ENCODE measurements around the gene PTPRU.

DNA sequence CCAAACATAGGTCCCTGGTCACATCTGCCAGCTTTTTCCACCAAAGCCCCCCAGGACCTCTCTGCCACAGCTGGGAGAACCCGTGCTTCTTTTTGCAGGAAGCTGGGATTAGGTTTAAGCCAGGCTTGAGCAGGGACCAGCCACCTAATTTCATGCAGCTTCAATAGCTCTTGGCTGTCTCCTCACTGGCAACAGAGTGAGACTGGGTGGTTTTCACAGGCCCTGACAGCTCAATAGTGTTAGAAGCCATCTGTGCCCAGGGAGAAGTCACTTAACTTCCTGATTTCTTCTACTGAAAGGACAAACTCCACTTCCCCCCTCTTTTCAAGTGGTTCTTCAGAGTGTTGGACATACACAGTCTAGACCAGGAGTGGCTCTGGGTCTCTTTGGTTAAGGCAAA is 34.3 kb upstream of the PTPRU start:
- TF ChIP-seq, protein P1, sequence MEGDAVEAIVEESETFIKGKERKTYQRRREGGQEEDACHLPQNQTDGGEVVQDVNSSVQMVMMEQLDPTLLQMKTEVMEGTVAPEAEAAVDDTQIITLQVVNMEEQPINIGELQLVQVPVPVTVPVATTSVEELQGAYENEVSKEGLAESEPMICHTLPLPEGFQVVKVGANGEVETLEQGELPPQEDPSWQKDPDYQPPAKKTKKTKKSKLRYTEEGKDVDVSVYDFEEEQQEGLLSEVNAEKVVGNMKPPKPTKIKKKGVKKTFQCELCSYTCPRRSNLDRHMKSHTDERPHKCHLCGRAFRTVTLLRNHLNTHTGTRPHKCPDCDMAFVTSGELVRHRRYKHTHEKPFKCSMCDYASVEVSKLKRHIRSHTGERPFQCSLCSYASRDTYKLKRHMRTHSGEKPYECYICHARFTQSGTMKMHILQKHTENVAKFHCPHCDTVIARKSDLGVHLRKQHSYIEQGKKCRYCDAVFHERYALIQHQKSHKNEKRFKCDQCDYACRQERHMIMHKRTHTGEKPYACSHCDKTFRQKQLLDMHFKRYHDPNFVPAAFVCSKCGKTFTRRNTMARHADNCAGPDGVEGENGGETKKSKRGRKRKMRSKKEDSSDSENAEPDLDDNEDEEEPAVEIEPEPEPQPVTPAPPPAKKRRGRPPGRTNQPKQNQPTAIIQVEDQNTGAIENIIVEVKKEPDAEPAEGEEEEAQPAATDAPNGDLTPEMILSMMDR (IDR thresholded peaks at IDR 0.05): no peak
- no peak for TF ChIP-seq POLR2A (IDR thresholded peaks at IDR 0.05)

All from vagina (tissue), 2 donors.